ENCODE results near the gene NADK2.

GRCh38 chr5:36175043-36175442, 66.7 kb downstream of the NADK2 start:
- TF ChIP-seq CTCF (IDR thresholded peaks at IDR 0.05 in 4 of 5, conservative IDR thresholded peaks at IDR 0.05 in 1 of 5), result no peak
- TF ChIP-seq POLR2A (IDR thresholded peaks at IDR 0.05), result no peak

All from gastrocnemius medialis (tissue), 4 donors.